Osteoblast (primary cell): Measurements from ENCODE around the gene NDUFA1. TPM values are rescaled to one million over a fixed set of nuclear protein-coding genes. Genes with fewer than 3 reads are reported as not detected.

ENCODE experiments used
- DNase-seq: peaks from one replicate; pipeline ENCODE4 v3.0.0; 2011; ENCODE audit warnings: low spot score, mixed read lengths; ENCODE audit not compliant: insufficient read length; ENCODE audit errors: missing footprints
- H2AFZ ChIP-seq: 2 replicates; pipeline ENCODE4 v1.6.0; 2011; ENCODE audit warnings: mild to moderate bottlenecking, low read length
- H3K27ac ChIP-seq: 2 replicates; pipeline ENCODE4 v1.5.1; 2011; ENCODE audit warnings: mild to moderate bottlenecking, low read depth, low read length, moderate library complexity
- H3K27me3 ChIP-seq: 2 replicates; pipeline ENCODE4 v1.6.0; 2012; ENCODE audit warnings: mild to moderate bottlenecking, control low read depth, inconsistent platforms, low read length, moderate library complexity; ENCODE audit not compliant: insufficient read depth
- H3K36me3 ChIP-seq: 2 replicates; pipeline ENCODE4 v1.5.1; 2011; ENCODE audit warnings: mild to moderate bottlenecking, low read length, control low read depth, moderate library complexity; ENCODE audit not compliant: insufficient read depth
- H3K4me1 ChIP-seq: 2 replicates; pipeline ENCODE4 v1.5.1; 2011; ENCODE audit warnings: mild to moderate bottlenecking, low read length, control low read depth, moderate library complexity; ENCODE audit not compliant: insufficient read depth
- H3K4me2 ChIP-seq: 2 replicates; pipeline ENCODE4 v1.6.0; 2011; ENCODE audit warnings: mild to moderate bottlenecking, low read length; ENCODE audit not compliant: insufficient read depth
- H3K4me3 ChIP-seq: fragments of 200-600 bp; sonication (generic); 3 replicates; pipeline ENCODE4 v1.5.1; 2012; ENCODE audit warnings: mild to moderate bottlenecking, low read length, inconsistent platforms; ENCODE audit not compliant: insufficient read depth
- H3K79me2 ChIP-seq: 2 replicates; pipeline ENCODE4 v1.6.0; 2012; ENCODE audit warnings: mild to moderate bottlenecking, low read length, control low read depth, inconsistent platforms; ENCODE audit not compliant: insufficient read depth
- H3K9me3 ChIP-seq: 2 replicates; pipeline ENCODE4 v1.5.1; 2011; ENCODE audit warnings: low read depth, low read length, control low read depth
- H4K20me1 ChIP-seq: 2 replicates; pipeline ENCODE4 v1.6.0; 2012; ENCODE audit warnings: mild to moderate bottlenecking, low read length, control low read depth; ENCODE audit not compliant: insufficient read depth
- CTCF ChIP-seq: IDR thresholded peaks from 2 replicates; pipeline ENCODE4 v1.5.1; 2011; ENCODE audit warnings: mild to moderate bottlenecking, low read depth, low read length, moderate library complexity; ENCODE audit errors: extremely low read depth
- total RNA-seq: library from RNA; depleted of rRNA; stranded (reverse); fragments of >200 nt; gene quantifications from 2 replicates; pipeline ENCODE4 v1.2.3, GENCODE V29; 2012

NDUFA1 gene
- total RNA-seq, 1 donor = 40.2 TPM

- H3K27ac ChIP-seq = no peak overlapping the region
- no peak overlapping the region for H3K4me3 ChIP-seq
- no peak overlapping the region for H2AFZ ChIP-seq
- TF ChIP-seq CTCF = no peak
- peaks cover 15% of the 10 kb centered on the region for H3K36me3 ChIP-seq
- no peak for DNase-seq
- no peak overlapping the region for H3K4me2 ChIP-seq
- no peaks in the 10 kb centered on the region for H4K20me1 ChIP-seq
- H3K79me2 ChIP-seq = no peaks in the 10 kb centered on the region
- H3K9me3 ChIP-seq = no peaks in the 10 kb centered on the region
- no peaks in the 10 kb centered on the region for H3K4me1 ChIP-seq
- no peaks in the 10 kb centered on the region for H3K27me3 ChIP-seq
These were observed 37.7 kb upstream of the NDUFA1 start for GRCh38 chrX:119833905-119834304.

- peak within 1 kb of the TSS; percentile 79 for H3K4me3 ChIP-seq
- peak within 1 kb of the TSS; percentile 91 for H2AFZ ChIP-seq
- H3K9me3 ChIP-seq = no peaks in the 10 kb centered on the region
- DNase-seq = peak; percentile 94
- no peaks in the 10 kb centered on the region for H4K20me1 ChIP-seq
- H3K27ac ChIP-seq = peak within 1 kb of the TSS; percentile 64
- H3K4me2 ChIP-seq = peak within 1 kb of the TSS; percentile 86
- no peaks in the 10 kb centered on the region for H3K27me3 ChIP-seq
- peaks cover 3% of the 10 kb centered on the region for H3K4me1 ChIP-seq
- no peak for TF ChIP-seq CTCF
- H3K79me2 ChIP-seq = peaks cover 10% of the 10 kb centered on the region
- no peaks in the 10 kb centered on the region for H3K36me3 ChIP-seq
These were observed 19.0 kb upstream of the NDUFA1 start, which contains the start of gene UPF3B for GRCh38 chrX:119852382-119853353. Gene UPF3B (minus strand): TSS chrX:119852963. CDS start chrX:119852928, 35 bp downstream.

- Histone ChIP-seq H3K4me3 (peak overlapping the region; percentile 79), H3K36me3 (no peaks in the 10 kb centered on the region), H3K4me2 (peak overlapping the region; percentile 86), H3K27me3 (no peaks in the 10 kb centered on the region), H4K20me1 (no peaks in the 10 kb centered on the region), H3K9me3 (no peaks in the 10 kb centered on the region), H3K4me1 (peaks cover 3% of the 10 kb centered on the region), H2AFZ (peak overlapping the region; percentile 84), H3K27ac (peak overlapping the region; percentile 58), H3K79me2 (peaks cover 10% of the 10 kb centered on the region)
- TF ChIP-seq CTCF = no peak
- DNase-seq = no peak
These were observed 18.2 kb upstream of the NDUFA1 start for GRCh38 chrX:119853444-119853843.

GRCh38 chrX:119870626-119871131 lies 953 bp upstream of the NDUFA1 start:
- H3K36me3 ChIP-seq = no peaks in the 10 kb centered on the region
- H3K4me1 ChIP-seq = no peaks in the 10 kb centered on the region
- peaks cover 2% of the 10 kb centered on the region for H4K20me1 ChIP-seq
- H3K9me3 ChIP-seq = no peaks in the 10 kb centered on the region
- H3K27ac ChIP-seq = peak overlapping the region; percentile 87
- peak overlapping the region; percentile 76 for H3K4me3 ChIP-seq
- H2AFZ ChIP-seq = peak overlapping the region; percentile 81
- H3K27me3 ChIP-seq = no peaks in the 10 kb centered on the region
- H3K4me2 ChIP-seq = peak overlapping the region; percentile 86
- no peak for TF ChIP-seq CTCF
- DNase-seq = peak; percentile 71
- H3K79me2 ChIP-seq = peaks cover 21% of the 10 kb centered on the region
